Measurements from ENCODE around the gene H2AZ2.

DNA sequence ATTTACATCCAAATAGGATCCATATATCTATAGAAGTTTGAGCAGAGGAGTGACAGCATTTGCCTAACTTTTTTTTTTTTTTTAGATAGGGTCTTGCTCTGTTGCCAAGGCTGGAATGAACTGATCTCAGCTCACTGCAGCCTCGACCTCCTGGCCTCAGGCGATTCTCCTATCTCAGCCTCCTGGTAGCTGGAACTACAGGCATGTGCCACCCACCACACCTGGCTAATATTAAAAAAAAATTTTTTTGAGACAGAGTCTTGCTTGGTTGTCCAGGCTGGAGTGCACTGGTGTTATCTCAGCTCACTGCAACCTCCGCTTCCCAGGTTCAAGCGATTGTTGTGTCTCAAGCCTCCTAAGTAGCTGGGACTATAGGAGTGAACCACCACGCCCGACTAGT lies 36.3 kb downstream of the H2AZ2 start:
- no peak for TF ChIP-seq POLR2A (IDR thresholded peaks at IDR 0.05)
- TF ChIP-seq, protein P1, sequence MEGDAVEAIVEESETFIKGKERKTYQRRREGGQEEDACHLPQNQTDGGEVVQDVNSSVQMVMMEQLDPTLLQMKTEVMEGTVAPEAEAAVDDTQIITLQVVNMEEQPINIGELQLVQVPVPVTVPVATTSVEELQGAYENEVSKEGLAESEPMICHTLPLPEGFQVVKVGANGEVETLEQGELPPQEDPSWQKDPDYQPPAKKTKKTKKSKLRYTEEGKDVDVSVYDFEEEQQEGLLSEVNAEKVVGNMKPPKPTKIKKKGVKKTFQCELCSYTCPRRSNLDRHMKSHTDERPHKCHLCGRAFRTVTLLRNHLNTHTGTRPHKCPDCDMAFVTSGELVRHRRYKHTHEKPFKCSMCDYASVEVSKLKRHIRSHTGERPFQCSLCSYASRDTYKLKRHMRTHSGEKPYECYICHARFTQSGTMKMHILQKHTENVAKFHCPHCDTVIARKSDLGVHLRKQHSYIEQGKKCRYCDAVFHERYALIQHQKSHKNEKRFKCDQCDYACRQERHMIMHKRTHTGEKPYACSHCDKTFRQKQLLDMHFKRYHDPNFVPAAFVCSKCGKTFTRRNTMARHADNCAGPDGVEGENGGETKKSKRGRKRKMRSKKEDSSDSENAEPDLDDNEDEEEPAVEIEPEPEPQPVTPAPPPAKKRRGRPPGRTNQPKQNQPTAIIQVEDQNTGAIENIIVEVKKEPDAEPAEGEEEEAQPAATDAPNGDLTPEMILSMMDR (IDR thresholded peaks at IDR 0.05), result no peak

All from lower leg skin (tissue), 3 donors.